Stimulated activated naive CD8-positive, alpha-beta T cell treated with anti-CD3 and anti-CD28 coated beads, Interleukin-15, Interleukin-2, amounts not matched to agents 100 ng/mL and 50 ng/mL, for 24 hours (primary cell): ENCODE measurements around the gene RHBDF2.

Experiments
- H3K27ac Mint-ChIP-seq: one replicate; pipeline ENCODE4 v1.8.0; 2021; ENCODE audit warnings: mild to moderate bottlenecking, mixed read lengths
- H3K27me3 Mint-ChIP-seq: one replicate; pipeline ENCODE4 v1.8.0; 2021; ENCODE audit warnings: mixed read lengths
- H3K36me3 Mint-ChIP-seq: one replicate; pipeline ENCODE4 v1.8.0; 2021; ENCODE audit warnings: low read depth, mixed read lengths
- H3K4me1 Mint-ChIP-seq: one replicate; pipeline ENCODE4 v1.8.0; 2021; ENCODE audit warnings: low read depth, mixed read lengths
- H3K4me3 Mint-ChIP-seq: one replicate; pipeline ENCODE4 v1.8.0; 2021; ENCODE audit warnings: mild to moderate bottlenecking, mixed read lengths
- H3K9me3 Mint-ChIP-seq: one replicate; pipeline ENCODE4 v1.8.0; 2021; ENCODE audit warnings: mixed read lengths

RHBDF2 gene

DNA sequence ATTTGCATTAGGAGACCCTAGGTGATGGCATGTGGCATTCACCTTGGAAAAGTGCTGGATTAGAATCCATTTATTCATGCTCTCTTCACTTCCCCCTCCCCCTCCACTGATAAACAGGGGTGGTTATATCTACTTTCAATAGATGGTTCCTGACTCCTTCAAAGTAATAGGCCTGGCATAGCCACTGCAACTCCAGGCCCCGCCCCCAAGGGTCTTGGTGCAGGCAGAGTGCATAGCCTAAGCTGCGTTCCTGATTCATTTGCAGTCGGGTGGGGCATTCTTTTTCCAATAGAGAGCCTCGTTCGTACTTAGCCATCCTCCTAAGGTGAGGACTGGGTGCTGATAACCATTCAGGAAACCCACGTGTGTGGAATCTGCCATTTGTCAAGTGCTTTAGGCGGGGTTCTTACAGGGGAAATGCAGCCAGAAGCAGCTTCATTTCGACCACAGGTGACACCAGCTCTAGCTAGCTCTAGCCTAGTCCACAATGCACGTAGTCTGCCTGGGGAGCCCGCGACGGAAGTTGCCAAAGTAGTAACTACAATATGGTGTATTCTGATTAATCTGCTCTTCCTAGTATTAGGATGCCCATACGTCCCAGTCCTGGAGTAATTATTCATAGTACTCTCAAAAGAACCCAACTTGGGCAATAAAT lies 59.4 kb downstream of the RHBDF2 start:
- Mint-ChIP-seq H3K27ac (no peak overlapping the region), H3K36me3 (peaks cover 5% of the 10 kb centered on the region), H3K27me3 (no peaks in the 10 kb centered on the region), H3K4me1 (peaks cover 72% of the 10 kb centered on the region), H3K9me3 (no peaks in the 10 kb centered on the region), H3K4me3 (no peak overlapping the region)

DNA sequence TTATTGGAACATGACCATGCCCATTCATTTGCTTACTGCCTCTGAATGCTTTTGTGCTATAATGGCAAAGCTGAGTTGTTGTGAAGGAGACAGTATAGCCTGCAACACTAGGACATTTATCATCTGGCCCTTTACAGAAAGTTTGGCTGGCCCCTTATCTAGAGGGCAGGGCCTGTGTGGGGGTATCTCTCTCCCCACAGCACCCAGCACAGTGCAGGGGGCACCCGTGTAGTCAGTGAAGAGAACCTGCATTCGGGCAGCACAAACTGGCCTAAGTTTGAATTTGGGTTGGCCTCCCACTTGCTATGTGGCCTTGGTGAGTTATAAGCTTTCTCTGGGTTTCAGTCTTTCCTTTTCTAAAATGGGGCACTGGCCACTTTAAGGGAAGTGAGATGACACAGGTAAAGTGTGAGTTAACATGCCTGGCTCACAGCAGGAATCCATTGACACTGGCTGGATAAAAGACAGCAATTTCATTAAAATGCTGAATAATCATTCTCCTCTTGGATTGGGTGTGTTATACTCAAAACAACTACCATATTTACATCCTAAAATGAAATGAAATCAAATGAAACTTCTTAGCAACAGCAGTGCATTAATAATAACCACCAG lies 60.4 kb downstream of the RHBDF2 start:
- peaks cover 63% of the 10 kb centered on the region for H3K4me1 Mint-ChIP-seq
- H3K9me3 Mint-ChIP-seq, result no peaks in the 10 kb centered on the region
- H3K27me3 Mint-ChIP-seq, result no peaks in the 10 kb centered on the region
- no peak overlapping the region for H3K27ac Mint-ChIP-seq
- no peak overlapping the region for H3K4me3 Mint-ChIP-seq
- peaks cover 5% of the 10 kb centered on the region for H3K36me3 Mint-ChIP-seq

DNA sequence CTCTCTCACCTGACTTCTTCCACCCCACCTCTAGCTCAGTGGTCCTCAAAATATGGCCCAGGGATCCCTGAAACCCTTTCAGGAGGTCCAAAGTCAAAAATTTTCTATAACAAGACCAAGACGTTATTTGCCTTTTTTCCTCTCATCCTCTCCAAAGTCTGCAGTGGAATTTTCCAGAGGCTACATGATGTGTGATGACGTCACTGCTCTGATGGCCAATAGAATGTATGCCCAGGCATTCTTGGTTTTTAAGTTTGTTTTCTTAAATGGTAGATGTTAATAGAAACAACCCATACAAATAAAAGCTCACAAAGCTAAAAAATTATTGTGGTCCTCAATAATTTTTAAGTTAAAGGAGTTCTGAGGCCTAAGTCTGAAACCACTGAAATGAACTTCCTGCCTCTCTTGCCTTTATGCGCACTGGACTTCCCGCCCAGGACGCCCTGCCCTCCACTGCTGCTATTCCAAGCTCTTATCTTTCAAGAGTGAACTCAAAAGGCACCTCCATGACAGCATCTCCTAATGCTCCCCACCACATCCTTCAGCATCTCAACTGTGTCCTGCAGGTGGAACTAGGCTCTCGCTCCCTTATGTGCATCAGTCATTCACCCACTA lies 61.8 kb downstream of the RHBDF2 start:
- H3K9me3 Mint-ChIP-seq, result no peaks in the 10 kb centered on the region
- no peak overlapping the region for H3K27ac Mint-ChIP-seq
- peaks cover 49% of the 10 kb centered on the region for H3K4me1 Mint-ChIP-seq
- no peaks in the 10 kb centered on the region for H3K27me3 Mint-ChIP-seq
- peaks cover 8% of the 10 kb centered on the region for H3K36me3 Mint-ChIP-seq
- no peak overlapping the region for H3K4me3 Mint-ChIP-seq

DNA sequence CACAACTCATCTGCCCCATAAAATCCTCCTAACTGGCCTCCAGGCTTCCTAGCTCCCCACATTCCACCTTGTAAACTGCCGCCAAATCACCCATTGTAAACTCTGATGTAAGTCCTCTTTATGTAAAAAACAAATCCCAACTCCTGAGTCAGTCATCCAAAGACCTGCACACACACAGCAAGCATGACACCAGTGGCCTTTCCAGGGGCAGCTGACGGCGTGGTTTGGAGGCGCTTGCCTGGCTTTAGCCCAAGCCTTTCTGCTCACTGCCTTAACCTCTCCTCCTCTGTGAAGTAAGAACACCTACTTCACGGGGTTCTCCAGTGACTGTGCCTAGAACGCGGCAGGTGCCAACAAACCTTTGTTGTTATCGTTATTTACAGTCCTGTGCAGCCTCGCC lies 62.3 kb downstream of the RHBDF2 start:
- no peaks in the 10 kb centered on the region for H3K27me3 Mint-ChIP-seq
- no peak overlapping the region for H3K27ac Mint-ChIP-seq
- no peak overlapping the region for H3K4me3 Mint-ChIP-seq
- peaks cover 49% of the 10 kb centered on the region for H3K4me1 Mint-ChIP-seq
- peaks cover 8% of the 10 kb centered on the region for H3K36me3 Mint-ChIP-seq
- no peaks in the 10 kb centered on the region for H3K9me3 Mint-ChIP-seq

DNA sequence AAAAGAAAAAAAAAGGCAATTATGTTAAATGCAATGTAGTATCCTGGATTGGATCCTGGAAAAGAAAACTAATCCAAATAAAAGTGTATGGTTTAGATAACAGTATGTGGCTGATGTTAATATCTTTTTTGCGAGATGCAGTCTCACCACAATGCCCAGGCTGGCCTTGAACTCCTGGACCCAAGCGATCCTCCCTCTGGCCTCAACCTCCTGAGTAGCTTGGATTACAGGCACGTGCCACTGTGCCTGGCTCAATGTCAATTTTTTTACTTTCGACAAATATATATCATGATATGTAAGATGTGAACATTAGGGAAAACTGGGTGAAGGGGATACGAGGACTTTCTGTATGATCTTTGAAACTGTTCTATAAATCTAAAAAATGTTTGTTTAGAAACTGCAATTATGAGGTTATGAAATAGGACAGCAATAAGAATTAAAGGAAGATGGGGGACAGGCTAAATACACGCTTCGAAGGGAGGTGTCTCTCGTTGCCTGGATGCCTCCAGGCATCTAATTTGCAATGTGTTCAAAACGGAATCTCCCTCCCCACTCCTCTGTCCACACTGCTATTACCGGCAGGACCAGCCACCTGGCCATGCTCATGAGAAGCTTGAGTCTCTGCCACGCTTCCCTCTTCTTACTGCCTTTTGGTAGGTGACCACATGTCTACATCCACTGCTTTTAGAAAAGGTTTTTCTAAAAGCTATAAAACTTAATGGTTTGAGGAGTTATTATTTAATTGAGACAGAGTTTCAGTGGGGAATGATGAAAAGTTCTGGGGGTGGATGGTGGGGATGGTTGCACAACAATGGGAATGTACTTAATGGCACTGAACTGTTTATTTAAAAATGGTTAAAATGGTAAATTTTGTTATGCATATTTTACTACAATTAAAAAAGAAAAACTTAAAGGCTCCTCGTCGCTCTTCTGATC lies 63.5 kb downstream of the RHBDF2 start:
- Mint-ChIP-seq H3K4me1 (peaks cover 49% of the 10 kb centered on the region), H3K27ac (no peak overlapping the region), H3K36me3 (peaks cover 3% of the 10 kb centered on the region), H3K27me3 (no peaks in the 10 kb centered on the region), H3K4me3 (no peak overlapping the region), H3K9me3 (no peaks in the 10 kb centered on the region)

DNA sequence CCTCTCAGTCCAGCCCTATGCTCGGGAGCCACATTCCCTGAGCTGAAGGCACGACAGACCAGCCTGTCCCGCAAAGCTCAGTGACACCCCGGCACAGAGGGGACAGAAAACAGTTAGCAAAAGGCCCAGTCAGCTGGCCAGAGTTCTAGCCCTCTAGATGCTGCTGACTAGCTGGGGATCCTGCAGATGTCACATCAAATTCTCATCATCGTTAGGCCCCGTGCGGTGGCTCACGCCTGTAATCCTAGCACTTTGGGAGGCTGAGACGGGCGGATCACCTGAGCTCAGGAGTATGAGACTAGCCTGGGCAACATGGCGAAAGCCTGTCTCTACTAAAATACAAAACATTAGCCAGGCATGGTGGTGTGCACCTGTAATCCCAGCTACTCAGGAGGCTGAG lies 65.5 kb downstream of the RHBDF2 start:
- Mint-ChIP-seq H3K9me3 (no peaks in the 10 kb centered on the region), H3K4me3 (no peak overlapping the region), H3K36me3 (peaks cover 3% of the 10 kb centered on the region), H3K27ac (no peak overlapping the region), H3K4me1 (peaks cover 43% of the 10 kb centered on the region), H3K27me3 (no peaks in the 10 kb centered on the region)

DNA sequence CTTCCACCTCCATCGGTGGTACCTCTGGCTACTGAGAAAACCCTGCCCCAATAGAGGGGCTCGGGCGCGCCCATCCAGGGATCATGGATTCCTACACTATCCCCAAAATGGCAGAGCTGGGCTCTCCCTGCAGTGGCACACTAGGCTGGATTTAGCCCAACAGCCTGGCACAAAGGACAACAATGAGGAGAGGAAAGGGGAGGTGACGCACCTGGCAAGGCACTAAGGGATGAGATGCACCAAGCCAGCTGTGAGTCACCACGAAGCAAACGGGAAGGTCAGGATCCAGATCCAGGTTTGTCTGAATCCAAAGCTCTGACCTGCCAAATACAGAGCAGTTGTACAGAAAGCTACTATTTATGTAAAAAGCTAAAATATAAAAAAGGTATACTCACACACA lies 66.4 kb downstream of the RHBDF2 start:
- Mint-ChIP-seq H3K27ac (no peak overlapping the region), H3K36me3 (peaks cover 6% of the 10 kb centered on the region), H3K27me3 (no peaks in the 10 kb centered on the region), H3K9me3 (no peaks in the 10 kb centered on the region), H3K4me1 (peaks cover 49% of the 10 kb centered on the region), H3K4me3 (no peak overlapping the region)

DNA sequence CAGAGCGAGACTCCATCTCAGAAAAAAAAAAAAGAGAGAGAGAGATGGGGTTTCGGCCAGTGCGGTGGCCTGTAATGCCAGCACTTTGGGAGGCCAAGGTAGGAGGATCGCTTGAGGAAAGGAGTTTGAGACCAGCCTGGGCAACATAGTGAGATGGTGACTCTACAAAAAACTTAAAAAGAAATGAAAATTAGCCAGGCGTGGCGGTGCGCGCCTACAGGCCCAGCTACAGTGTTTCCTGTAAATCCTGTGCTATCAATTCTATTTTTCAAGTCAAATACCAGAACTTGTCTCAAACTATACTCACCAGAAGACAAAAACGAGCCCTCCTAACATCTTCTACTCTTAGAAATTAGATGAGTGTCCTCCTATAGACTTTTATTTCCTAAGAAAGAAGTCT lies 67.5 kb downstream of the RHBDF2 start:
- Mint-ChIP-seq H3K4me3 (no peak overlapping the region), H3K4me1 (peaks cover 49% of the 10 kb centered on the region), H3K9me3 (no peaks in the 10 kb centered on the region), H3K27ac (no peak overlapping the region), H3K27me3 (no peaks in the 10 kb centered on the region), H3K36me3 (peaks cover 8% of the 10 kb centered on the region)

DNA sequence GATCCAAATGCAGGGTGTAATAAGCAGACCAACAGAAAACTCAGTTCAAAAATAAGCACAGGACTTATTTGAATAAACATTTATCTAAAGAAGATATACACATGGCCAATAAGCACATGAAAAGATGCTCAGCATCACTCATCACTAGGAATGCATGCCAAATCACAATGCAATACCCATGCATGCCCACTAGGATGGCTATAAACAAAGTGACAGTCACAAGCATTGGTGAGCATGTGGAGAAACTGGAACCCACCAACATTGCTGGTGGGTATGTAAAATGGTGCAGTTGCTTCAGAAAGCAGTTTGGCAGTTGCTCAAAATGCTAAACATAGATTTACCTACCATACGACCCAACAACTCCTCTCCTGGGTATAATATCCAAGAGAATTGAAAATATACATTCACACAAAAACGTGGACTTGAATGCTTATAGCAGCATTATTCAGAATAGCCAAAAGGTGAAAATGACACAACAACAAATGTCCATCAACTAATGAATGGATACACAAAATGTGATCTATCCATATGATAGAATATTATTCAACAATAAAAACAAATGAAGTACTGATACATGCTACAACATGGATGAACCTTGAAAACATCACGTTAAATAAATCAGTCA lies 68.4 kb downstream of the RHBDF2 start:
- no peak overlapping the region for H3K4me3 Mint-ChIP-seq
- no peaks in the 10 kb centered on the region for H3K9me3 Mint-ChIP-seq
- H3K27me3 Mint-ChIP-seq, result no peaks in the 10 kb centered on the region
- H3K4me1 Mint-ChIP-seq, result peaks cover 55% of the 10 kb centered on the region
- H3K36me3 Mint-ChIP-seq, result peaks cover 8% of the 10 kb centered on the region
- H3K27ac Mint-ChIP-seq, result no peak overlapping the region

DNA sequence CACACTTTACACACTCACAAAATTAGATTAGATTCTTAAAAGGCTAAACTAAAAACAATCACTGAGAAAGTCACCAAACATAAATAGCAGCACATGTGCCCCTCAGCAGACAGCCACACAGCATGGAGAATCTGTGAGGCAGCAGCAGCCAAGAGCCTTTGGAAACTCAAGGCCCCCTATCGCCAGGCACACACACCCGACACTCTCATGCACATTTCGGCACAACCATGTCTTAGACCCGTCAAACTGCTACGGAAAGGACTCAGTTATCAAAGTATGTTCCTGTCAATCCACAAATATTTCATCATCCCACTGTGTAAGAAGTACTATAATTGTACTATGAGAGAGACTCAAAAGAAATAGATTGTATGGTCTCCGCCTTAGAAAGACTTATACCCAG lies 69.2 kb downstream of the RHBDF2 start:
- Mint-ChIP-seq H3K4me3 (no peak overlapping the region), H3K36me3 (peaks cover 8% of the 10 kb centered on the region), H3K4me1 (peaks cover 60% of the 10 kb centered on the region), H3K27ac (no peak overlapping the region), H3K27me3 (no peaks in the 10 kb centered on the region), H3K9me3 (no peaks in the 10 kb centered on the region)

DNA sequence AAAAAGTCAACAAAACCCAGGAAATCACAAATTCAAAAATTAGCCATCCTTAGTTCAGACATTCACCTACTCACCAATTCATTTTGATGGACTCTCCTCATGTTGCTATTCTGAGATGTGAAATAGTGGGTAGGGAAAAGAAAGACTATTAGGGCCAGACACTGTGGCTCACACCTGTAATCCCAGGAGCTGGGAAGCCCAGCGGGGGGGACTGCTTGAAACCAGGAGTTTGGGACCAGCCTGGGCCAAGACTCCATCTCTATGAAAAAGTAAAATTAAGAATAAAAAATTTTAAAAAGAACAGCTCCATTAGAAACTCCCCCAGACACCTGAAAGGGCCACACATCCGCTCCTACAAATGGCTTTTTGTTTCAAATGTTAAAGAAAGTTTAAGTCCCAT lies 69.7 kb downstream of the RHBDF2 start:
- H3K9me3 Mint-ChIP-seq, result no peaks in the 10 kb centered on the region
- H3K27me3 Mint-ChIP-seq, result no peaks in the 10 kb centered on the region
- H3K4me3 Mint-ChIP-seq, result no peak overlapping the region
- H3K27ac Mint-ChIP-seq, result no peak overlapping the region
- H3K36me3 Mint-ChIP-seq, result peaks cover 8% of the 10 kb centered on the region
- H3K4me1 Mint-ChIP-seq, result peaks cover 65% of the 10 kb centered on the region

DNA sequence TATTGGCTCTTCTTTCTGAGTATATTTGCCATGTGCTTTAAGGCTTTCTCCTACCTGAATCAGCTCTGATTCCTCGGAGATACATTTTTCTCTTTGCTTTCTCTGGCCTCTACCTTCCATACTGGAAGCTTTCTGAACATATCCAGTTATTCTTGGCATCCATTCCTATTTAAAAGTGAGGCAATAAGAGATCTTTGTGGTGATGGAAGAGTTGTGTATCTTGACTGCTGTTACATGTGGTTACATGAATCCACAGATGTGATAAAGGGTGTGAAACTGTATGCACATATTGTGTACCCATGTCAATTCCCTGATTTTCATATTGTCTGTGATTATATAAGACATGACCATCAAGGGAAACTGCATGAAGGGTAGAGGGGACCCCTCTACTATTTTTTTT lies 72.7 kb downstream of the RHBDF2 start:
- H3K4me1 Mint-ChIP-seq, result peaks cover 65% of the 10 kb centered on the region
- H3K4me3 Mint-ChIP-seq, result no peak overlapping the region
- no peaks in the 10 kb centered on the region for H3K27me3 Mint-ChIP-seq
- H3K9me3 Mint-ChIP-seq, result no peaks in the 10 kb centered on the region
- H3K27ac Mint-ChIP-seq, result no peak overlapping the region
- peaks cover 12% of the 10 kb centered on the region for H3K36me3 Mint-ChIP-seq

DNA sequence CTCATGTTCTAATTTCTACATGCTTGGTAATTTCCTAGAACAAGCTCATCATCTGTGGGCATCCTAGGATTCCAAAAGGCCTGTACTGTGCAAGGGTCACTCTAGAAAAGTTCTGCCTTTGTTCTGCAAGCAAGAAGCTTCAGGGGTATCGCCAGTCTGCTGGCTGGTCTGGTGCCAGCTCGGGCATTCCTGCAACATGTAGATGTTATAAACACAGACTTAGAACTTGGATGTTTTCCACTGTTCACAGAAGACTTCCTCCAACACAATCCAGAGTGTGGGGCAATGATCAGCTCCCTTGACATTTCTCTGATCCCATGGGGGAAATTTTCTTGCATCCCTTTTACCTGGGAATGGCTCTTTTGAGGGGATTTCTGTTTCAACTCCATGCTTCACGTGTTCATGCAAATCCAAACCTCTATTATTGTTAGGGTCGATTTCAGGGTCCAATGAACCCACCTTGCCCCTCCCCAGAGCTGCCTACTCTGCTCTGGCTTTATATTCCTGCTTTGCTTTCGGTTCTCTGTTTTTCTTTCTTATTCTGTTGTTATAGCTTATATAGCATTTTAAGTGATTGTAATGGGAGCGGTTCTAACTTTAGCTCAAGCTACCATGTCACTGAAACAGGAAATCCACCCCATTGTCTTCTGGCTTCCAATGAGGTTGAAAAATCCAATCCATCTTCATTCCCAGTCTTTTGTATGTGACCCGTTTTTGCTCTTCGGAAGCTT lies 73.6 kb downstream of the RHBDF2 start:
- Mint-ChIP-seq H3K27me3 (no peaks in the 10 kb centered on the region), H3K4me3 (no peak overlapping the region), H3K4me1 (peaks cover 62% of the 10 kb centered on the region), H3K27ac (no peak overlapping the region), H3K36me3 (peaks cover 16% of the 10 kb centered on the region), H3K9me3 (no peaks in the 10 kb centered on the region)

DNA sequence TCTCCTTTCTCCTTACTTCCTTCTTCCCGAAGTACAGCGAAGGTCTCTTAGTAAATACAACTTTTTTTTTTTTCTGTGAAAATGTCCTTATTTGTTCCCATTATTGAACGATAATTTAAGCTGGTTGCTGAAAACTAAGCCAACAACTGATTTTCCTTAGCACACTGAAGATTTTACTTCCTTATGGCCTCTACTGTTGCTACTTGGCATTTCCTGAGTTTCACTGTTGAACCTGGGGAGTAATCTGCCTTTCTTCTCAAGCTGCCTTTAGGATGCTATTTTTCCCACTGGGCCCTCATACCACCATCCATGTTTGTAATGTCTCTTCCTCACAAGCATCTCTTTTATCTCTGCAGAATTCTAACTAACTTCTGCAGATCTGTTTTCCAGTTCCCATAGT lies 74.4 kb downstream of the RHBDF2 start:
- no peaks in the 10 kb centered on the region for H3K27me3 Mint-ChIP-seq
- no peak overlapping the region for H3K4me3 Mint-ChIP-seq
- no peak overlapping the region for H3K27ac Mint-ChIP-seq
- peaks cover 22% of the 10 kb centered on the region for H3K36me3 Mint-ChIP-seq
- H3K4me1 Mint-ChIP-seq, result peaks cover 58% of the 10 kb centered on the region
- no peaks in the 10 kb centered on the region for H3K9me3 Mint-ChIP-seq
